IPS-15b (cell line): ENCODE measurements around the gene PCGF2.

Experiments used
- H3K27me3 ChIP-seq: one replicate; pipeline ENCODE4 v1.6.1; 2013; ENCODE audit warnings: low read length; ENCODE audit not compliant: control insufficient read depth, insufficient read depth
- H3K36me3 ChIP-seq: one replicate; pipeline ENCODE4 v1.6.1; 2013; ENCODE audit warnings: low read length; ENCODE audit not compliant: control insufficient read depth, insufficient read depth
- H3K4me1 ChIP-seq: one replicate; pipeline ENCODE4 v1.6.1; 2013; ENCODE audit warnings: mild to moderate bottlenecking, low read length; ENCODE audit not compliant: control insufficient read depth, insufficient read depth
- H3K4me3 ChIP-seq: one replicate; pipeline ENCODE4 v1.5.1; 2013; ENCODE audit warnings: low read depth, low read length
- H3K9ac ChIP-seq: one replicate; pipeline ENCODE4 v1.6.1; 2013; ENCODE audit warnings: low read depth, mild to moderate bottlenecking, low read length
- H3K9me3 ChIP-seq: one replicate; pipeline ENCODE4 v1.6.1; 2013; ENCODE audit warnings: mild to moderate bottlenecking, low read length; ENCODE audit not compliant: control insufficient read depth, insufficient read depth

Gene PCGF2

GRCh38 chr17:38710985-38711384 is 37.2 kb downstream of the PCGF2 start:
- Histone ChIP-seq H3K9ac (no peak overlapping the region), H3K9me3 (no peaks in the 10 kb centered on the region), H3K36me3 (no peaks in the 10 kb centered on the region), H3K4me3 (no peak overlapping the region), H3K4me1 (peaks cover 31% of the 10 kb centered on the region), H3K27me3 (peaks cover 42% of the 10 kb centered on the region)

GRCh38 chr17:38710604-38710962 is 37.6 kb downstream of the PCGF2 start:
- H3K9me3 ChIP-seq: no peaks in the 10 kb centered on the region
- H3K27me3 ChIP-seq: peaks cover 42% of the 10 kb centered on the region
- no peaks in the 10 kb centered on the region for H3K36me3 ChIP-seq
- no peak overlapping the region for H3K4me3 ChIP-seq
- no peak overlapping the region for H3K9ac ChIP-seq
- H3K4me1 ChIP-seq: peaks cover 27% of the 10 kb centered on the region

- Histone ChIP-seq H3K27me3 (peaks cover 40% of the 10 kb centered on the region), H3K9ac (no peak overlapping the region), H3K4me3 (no peak overlapping the region), H3K36me3 (no peaks in the 10 kb centered on the region), H3K4me1 (peaks cover 22% of the 10 kb centered on the region), H3K9me3 (no peaks in the 10 kb centered on the region)
Observed at GRCh38 chr17:38709864-38710603, 38.1 kb downstream of the PCGF2 start.

GRCh38 chr17:38709104-38709820 is 38.9 kb downstream of the PCGF2 start:
- H3K36me3 ChIP-seq: no peaks in the 10 kb centered on the region
- no peak overlapping the region for H3K4me3 ChIP-seq
- H3K27me3 ChIP-seq: peaks cover 40% of the 10 kb centered on the region
- H3K4me1 ChIP-seq: peaks cover 22% of the 10 kb centered on the region
- no peak overlapping the region for H3K9ac ChIP-seq
- H3K9me3 ChIP-seq: no peaks in the 10 kb centered on the region

- Histone ChIP-seq H3K4me3 (peak overlapping the region; percentile 59), H3K36me3 (no peaks in the 10 kb centered on the region), H3K9me3 (no peaks in the 10 kb centered on the region), H3K4me1 (peaks cover 23% of the 10 kb centered on the region), H3K9ac (no peak overlapping the region), H3K27me3 (peaks cover 51% of the 10 kb centered on the region)
Observed at GRCh38 chr17:38707678-38708351, 40.3 kb downstream of the PCGF2 start.

GRCh38 chr17:38706505-38707216 is 41.5 kb downstream of the PCGF2 start:
- Histone ChIP-seq H3K4me3 (peak overlapping the region; percentile 59), H3K27me3 (peaks cover 61% of the 10 kb centered on the region), H3K36me3 (no peaks in the 10 kb centered on the region)

GRCh38 chr17:38705803-38706504 is 42.2 kb downstream of the PCGF2 start:
- Histone ChIP-seq H3K4me3 (peak overlapping the region; percentile 59), H3K9me3 (no peaks in the 10 kb centered on the region), H3K9ac (no peak overlapping the region), H3K27me3 (peaks cover 68% of the 10 kb centered on the region), H3K36me3 (no peaks in the 10 kb centered on the region), H3K4me1 (peaks cover 31% of the 10 kb centered on the region)

More at GRCh38 chr17:38706505-38707216, 41.5 kb downstream of the PCGF2 start:
- H3K9ac ChIP-seq: no peak overlapping the region
- no peaks in the 10 kb centered on the region for H3K9me3 ChIP-seq
- peaks cover 25% of the 10 kb centered on the region for H3K4me1 ChIP-seq

- no peak overlapping the region for H3K9ac ChIP-seq
- H3K4me1 ChIP-seq: peaks cover 29% of the 10 kb centered on the region
- peak overlapping the region; percentile 13 for H3K4me3 ChIP-seq
- H3K36me3 ChIP-seq: no peaks in the 10 kb centered on the region
- no peaks in the 10 kb centered on the region for H3K9me3 ChIP-seq
- H3K27me3 ChIP-seq: peaks cover 73% of the 10 kb centered on the region
Observed at GRCh38 chr17:38705523-38705802, 42.7 kb downstream of the PCGF2 start.

GRCh38 chr17:38704606-38705522 is 43.3 kb downstream of the PCGF2 start, which contains the start of gene MLLT6:
Gene MLLT6, plus strand, starts transcription at chr17:38705273. Its CDS starts 360 bp downstream, at chr17:38705633.
- Histone ChIP-seq H3K9ac (no peak within 1 kb of the TSS), H3K4me3 (peak within 1 kb of the TSS; percentile 59), H3K36me3 (no peaks in the 10 kb centered on the region), H3K27me3 (peaks cover 77% of the 10 kb centered on the region), H3K9me3 (no peaks in the 10 kb centered on the region), H3K4me1 (peaks cover 29% of the 10 kb centered on the region)

GRCh38 chr17:38703742-38704605 is 44.2 kb downstream of the PCGF2 start:
- Histone ChIP-seq H3K36me3 (no peaks in the 10 kb centered on the region), H3K9me3 (no peaks in the 10 kb centered on the region), H3K27me3 (peaks cover 78% of the 10 kb centered on the region), H3K9ac (no peak overlapping the region), H3K4me3 (peak overlapping the region; percentile 45), H3K4me1 (peaks cover 29% of the 10 kb centered on the region)
